T1000 (cell line): ENCODE data around the gene GLTPD2.

Experiments used
- DNase-seq: peaks from one replicate; lab custom pipeline; 2025; ENCODE audit warnings: mixed read lengths; lab: John Stamatoyannopoulos, UW

Gene GLTPD2

DNA sequence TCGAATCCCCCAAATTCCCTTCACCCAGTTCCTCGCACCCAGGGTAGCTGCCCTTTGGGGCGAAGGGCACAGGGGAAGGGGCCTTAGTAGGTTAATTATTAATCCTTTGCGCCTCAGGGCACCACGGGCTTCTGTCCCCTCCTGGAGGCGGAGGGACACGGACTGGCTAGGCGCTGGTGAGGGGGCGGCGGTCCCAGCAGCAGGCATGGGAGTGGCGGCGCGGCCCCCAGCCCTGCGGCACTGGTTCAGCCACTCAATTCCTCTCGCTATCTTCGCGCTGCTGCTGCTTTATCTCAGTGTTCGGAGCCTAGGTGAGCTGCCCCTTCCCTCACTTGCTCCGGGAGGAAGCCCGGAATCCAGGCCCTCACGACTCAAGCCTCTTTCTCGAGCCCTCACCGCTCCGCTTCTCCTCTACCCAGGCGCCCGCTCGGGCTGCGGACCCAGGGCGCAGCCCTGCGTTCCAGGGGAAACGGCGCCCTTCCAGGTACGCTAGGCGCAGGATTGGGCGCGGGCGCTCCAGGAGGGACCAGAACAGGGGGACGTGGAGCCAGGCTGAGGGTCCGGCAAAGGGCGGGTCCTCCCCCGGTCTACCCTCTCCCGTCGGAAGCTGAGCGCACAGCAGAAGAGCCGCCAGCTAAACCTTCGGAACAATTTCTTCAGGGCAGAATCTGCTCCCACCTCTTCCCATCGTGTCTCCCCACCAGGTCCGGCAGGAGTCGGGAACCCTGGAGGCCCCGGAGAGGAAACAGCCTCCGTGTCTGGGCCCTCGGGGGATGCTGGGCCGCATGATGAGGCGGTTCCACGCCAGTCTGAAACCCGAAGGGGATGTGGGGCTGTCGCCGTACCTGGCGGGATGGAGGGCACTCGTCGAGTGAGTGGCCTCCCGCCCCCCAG is at the start of gene GLTPD2:
TSS of gene GLTPD2 (plus strand) at position 158 of the 894 bp plus-strand sequence. CDS start at position 206, 48 bp downstream.
- no peak for DNase-seq

DNA sequence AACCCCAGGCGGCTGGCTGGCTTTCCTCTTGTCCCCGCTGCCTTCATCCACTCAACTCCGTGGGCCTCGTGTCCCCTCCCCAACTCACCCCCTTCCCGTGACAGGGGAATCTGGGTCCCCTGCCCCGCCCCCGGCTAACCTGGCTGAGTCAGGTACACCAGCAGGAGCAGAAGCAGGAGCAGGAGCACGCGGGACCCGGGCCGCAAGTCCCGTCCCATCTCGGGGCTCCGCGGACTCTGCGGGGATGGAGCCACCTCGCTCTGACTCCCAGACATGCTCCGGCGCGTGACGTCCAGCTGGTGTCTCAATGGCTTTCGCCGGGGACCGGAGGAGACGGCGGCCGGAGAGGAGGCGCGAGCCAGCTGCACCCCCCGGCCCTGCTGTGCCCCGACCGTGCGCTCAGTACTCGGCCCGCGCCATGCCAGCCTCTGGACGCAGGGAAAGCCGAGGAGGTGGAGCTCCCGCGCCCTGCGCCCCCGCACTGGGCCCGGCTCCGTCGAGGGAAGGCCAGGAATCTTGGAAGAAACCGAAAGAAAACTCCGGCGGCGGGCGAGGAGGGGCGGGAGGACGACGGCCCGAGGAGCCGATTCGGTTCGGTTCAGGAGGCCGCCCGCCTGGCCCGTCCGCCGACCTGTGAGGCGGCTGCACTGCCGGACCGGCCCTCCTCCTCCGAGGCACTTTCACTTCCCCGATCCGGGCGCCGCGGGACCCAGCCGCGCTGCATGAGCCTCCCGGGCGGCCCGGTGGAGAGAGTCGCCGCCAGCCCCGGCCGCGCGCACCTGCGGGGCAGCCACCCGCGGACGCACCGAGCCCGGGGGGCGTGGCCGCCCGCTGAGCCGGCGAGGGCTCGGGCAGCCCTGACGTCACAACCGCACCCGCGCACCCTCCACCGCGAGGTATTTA is 49.4 kb upstream of the GLTPD2 start, which contains the start of the genes CXCL16 and ZMYND15:
TSS of gene CXCL16 (minus strand) at position 807 of the 903 bp plus-strand sequence. CDS start at position 218, 589 bp downstream.
TSS of gene ZMYND15 (plus strand) at position 712 of the 903 bp plus-strand sequence. CDS start 716 bp downstream, outside the sequence.
- no peak for DNase-seq

DNA sequence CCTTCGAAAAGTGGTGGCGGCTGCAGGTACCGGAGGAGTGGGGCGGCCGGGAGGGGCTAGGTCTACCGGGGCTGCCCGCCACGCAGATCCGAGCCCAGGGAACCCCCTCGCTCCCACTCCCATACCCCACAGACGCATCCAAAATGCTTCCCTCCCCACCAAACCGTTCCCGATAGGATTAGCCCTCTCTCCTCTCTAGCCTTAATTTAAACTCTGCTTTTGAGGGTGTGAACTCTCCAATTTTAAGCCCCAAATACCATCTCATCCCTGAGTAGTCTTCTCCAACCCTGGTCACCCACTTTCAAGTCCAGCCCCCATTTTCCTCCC is 48.8 kb upstream of the GLTPD2 start:
- DNase-seq = no peak

DNA sequence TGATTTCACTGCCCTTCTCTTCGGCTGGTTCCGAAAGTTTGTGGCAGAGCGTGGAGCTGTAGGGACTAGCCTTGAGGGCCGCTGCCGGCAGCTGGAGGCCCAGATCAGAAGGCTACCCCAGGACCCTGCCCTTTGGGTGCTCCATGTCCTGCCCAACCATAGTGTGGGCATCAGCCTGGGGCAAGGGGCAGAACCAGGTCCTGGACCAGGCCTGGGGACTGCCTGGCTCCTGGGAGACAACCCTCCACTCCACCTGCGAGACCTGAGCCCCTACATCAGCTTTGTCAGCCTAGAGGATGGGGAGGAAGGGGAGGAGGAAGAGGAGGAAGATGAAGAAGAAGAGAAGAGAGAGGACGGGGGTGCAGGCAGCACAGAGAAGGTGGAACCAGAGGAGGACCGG is 48.2 kb upstream of the GLTPD2 start:
- no peak for DNase-seq

DNA sequence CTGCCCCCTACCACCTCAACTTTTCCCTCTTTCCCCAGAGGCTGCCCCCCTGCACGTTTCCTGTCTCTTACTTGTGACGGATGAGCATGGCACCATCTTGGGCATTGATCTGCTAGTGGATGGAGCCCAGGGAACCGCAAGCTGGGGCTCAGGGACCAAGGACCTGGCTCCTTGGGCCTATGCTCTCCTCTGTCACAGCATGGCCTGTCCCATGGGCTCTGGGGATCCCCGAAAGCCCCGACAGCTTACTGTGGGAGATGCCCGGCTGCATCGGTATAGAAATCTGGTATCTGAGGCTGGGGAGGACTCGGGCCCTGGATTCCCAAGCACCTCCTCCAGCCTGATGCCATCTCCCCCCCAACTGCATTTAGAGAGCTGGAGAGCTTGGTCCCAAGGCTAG is 47.2 kb upstream of the GLTPD2 start:
- no peak for DNase-seq

DNA sequence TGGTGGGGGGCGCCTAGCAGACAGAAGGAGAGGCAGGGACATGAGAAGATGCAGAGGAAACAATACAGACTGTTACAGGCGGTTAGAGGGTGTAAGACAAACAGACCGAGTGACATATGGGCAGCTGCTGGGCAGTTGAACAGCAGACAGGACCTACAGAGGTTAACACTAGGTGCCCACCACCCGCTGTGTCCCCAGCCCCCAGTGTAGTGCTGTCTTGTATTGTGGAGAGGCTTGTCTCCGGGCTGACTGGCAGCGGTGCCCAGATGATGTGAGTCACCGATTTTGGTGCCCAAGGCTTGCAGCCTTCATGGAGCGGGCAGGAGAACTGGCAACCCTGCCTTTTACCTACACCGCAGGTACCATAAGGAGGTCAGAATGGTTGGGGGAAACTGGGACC is 46.6 kb upstream of the GLTPD2 start:
- DNase-seq = no peak

DNA sequence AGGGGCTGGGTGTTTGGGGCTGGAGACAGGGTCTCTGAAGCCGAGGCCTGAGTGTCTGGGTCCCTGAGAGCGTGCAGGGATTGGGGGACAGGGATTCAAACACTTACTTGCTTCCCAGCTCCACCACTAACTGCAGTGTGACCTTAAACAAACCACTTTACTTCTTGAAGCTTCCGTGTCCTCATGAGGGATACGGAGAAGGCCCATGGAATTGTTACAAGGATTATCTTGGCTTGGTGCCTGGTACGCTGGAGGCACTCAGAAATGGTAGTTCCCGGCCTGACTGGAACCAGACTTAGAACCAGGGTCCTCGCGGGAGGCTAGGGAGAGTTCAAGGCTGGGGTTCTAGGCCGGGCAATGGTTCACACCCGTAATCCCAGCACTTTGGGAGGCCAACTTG is 46.1 kb upstream of the GLTPD2 start:
- no peak for DNase-seq

DNA sequence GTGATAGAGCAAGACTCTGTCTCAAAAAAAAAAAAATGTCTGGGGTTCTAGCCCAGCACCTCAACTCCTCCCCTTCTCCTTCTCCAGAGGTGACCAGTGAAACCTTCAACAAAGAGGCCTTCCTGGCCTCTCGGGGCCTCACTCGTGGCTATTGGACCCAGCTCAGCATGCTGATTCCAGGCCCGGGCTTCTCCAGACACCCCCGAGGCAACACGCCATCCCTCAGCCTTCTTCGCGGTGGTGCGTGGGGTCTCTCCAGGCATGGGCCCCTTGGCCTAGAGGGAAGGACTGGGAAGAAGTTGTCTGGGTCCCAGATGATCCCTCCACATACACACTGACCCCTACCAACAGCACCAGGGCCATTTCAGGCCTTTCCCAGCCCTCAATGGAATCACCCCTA is 45.5 kb upstream of the GLTPD2 start:
- no peak for DNase-seq

DNA sequence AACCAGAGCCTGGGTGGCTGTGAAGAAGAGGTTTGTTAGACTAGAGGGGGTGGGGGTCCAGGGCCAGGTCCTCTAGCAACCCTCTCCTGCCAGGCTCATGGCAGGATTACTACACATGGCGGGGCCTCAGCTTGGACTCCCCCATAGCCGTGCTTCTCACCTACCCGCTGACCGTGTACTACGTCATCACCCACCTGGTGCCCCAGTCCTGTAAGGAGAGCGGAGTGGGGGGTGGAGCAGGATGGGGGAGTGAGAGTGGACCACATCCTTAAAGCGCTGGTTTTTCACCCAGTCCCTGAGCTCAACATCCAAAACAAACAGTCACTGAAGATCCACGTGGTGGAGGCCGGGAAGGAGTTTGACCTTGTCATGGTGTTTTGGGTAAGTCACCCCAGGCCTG is 44.9 kb upstream of the GLTPD2 start:
- DNase-seq = no peak

DNA sequence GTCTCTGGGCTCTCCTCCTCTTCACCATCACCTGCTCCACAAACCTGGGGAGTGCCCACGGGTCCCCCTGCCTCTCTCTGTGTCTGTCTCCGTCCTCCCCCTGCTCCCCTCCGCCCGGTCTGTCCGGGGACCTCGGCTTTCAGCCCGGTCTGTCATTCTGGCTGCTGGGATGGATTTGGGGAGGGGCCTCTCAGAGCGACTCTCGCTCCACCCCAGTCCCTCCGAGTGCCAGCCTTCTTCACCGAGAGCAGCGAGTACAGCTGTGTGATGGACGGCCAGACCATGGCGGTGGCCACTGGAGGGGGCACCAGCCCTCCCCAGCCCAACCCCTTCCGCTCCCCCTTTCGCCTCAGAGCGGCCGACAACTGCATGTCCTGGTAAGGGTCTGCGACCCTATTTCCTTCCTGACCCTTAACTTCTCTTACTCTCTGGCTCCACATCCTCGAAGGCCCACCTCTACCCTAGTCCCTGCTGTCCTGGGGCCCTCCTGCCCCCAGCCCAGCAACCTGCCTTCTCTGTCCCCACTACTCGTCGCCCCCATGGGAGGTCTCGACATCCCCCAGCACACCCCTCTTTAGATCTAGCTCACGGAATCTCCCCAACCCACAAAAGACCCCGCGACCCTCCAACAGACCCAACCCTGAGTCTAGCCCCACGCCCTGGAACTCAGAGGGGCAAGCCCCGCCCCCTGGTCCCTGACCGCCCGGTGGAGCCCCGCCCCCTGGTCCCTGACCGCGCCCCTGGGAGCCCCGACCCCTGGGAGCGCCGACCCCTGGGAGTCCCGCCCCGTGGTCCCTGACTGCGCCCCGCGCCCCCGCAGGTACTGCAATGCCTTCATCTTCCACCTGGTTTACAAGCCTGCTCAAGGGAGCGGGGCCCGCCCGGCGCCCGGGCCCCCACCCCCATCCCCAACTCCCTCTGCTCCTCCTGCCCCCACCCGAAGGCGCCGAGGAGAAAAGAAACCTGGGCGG is 43.5 kb upstream of the GLTPD2 start:
- DNase-seq = no peak

DNA sequence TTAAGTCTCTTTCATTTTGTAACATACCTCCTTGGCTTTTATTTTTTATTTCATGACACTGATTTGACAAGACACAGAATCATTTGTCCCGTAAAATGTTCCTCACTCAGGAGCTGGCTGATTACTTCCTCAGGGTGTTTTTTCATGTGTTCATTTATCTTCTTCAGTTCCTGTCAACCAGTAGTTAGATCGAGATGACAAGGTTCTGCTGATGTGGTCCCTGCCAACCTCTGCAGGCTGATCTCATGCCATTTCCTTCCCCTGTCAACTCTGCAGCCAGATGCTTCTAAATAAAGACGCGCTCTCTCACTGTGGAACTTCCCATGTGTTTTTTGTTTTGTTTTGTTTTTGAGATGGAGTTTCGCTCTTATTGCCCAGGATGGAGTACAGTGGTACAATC is 40.9 kb upstream of the GLTPD2 start:
- no peak for DNase-seq

DNA sequence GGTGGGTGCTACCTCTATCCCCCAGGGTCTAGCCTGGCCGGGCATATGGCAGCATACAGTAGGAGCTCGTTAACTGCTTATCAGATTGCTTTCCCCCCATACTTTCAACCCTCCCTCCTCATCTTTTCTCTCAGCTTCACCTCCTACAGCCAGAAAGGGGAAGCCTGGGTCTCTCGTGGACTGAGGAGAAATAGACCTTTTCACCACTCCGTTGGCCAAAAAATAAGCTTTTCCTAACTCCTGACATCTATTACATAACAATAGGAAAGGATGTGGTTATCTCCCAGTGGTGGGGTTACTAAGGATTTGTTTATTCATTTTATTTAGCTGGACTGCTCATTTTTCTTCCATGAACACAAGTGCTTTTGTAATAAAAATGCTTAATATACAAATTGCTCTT is 40.1 kb upstream of the GLTPD2 start:
- no peak for DNase-seq

DNA sequence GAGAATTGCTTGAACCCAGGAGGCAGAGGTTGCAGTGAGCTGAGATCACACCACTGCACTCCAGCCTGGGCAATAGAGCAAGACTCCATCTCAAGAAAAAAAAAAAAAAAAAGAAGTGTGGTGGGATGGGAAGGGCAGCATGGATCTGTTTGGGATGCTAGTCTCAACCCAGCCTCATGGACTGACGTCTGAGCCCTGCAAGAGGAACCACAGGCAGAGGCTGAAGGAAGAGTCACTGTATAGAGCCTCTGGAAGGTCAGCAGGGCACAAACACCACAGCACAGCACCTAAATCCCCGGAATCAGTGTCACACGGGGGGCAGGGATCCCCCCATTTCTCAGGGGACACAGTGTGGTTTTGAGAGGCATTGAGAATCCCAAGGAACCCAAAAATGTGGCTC is 38.2 kb upstream of the GLTPD2 start:
- no peak for DNase-seq

DNA sequence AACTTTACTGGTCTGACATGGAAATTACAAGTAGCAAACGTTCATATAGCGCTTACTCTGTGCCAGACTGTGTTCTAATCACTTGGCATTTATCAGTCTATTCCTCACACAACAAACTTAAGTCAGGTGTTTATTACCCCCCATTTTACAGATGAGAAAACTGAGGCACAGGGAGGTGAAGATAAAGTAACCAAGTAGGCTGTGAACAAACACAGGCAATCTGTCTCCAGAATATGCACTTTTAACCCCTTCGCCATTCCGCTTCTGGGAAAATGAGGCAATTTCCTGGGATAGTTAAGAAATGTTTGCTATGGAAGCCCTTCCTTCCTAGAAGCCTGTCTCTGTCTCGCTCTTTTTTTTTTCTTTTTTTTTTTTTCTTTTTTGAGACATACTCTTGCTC is 36.8 kb upstream of the GLTPD2 start:
- DNase-seq = no peak

DNA sequence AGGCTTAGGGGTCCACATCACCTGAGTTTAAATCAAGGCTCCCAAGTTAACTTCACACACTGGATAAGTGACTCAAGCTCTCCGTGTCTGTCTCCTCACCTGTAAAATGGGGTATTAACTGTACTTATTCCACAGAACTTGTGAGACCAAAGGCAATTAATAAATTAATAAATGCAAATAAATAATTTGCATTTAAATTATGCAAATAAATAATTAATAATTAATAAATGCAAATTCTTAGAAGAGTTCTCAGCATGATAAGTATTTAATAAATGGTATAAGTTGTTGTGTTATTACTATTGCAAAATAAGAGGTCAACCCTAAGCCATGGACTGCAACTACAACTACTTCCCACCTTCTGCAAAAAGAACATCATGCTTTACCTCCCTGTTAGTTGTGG is 35.4 kb upstream of the GLTPD2 start:
- DNase-seq = no peak

DNA sequence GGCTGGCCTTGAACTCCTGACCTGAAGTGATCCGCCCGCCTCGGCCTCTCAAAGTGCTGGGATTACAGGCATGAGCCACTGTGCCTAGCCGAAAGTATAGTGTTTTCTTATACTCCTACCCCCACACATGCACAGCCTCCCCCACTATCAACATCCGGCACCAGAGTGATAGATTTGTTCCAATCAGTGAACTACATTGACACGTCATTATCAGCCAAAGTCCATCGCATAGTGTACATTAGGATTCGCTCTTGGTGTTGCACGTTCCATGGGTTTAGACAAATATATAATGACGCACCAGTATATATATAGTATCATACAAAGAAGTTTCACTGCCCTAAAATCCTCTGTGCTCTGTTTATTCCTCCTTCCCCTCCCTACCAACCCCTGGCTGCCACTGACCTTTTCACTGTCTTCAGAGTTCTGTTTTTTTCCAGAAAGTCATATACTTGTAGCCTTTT is 29.0 kb upstream of the GLTPD2 start:
- DNase-seq = no peak

DNA sequence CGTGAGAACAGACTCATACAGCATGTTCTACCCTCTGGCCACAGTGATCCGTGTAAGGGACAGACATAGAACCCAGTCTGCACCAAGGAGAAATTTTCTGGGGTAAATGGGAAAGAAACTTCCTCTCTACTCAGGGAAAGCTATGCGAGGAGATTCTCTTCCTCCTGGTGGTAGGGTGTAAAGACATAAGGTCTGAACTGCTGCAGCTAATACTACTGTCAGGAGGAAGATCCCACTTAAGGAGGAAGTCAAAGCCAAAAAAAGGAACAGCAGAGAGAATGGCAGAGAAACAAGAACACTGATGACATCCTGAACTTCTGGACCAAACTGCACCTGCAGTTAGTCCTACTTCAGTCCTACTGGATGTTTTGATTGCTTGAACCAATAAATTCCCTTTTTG is 24.2 kb upstream of the GLTPD2 start:
- no peak for DNase-seq

DNA sequence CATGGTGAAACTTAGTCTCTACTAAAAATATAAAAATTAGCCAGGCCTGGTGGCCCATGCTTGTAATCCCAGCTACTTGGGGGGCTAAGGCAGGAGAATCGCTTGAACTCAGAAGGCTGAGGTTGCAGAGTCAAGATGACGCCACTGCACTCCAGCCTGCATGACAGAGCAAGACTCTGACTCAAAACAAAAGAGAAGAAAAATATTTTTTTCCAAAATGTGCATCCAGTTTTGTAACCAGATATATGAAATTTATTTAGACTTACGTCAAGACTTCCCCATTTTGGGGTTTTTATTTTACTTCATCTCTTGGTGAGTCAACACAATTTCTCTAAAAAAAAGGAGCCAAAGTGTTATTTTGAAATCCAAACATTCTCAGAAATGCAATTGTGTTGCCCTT is 22.6 kb upstream of the GLTPD2 start:
- DNase-seq = no peak

DNA sequence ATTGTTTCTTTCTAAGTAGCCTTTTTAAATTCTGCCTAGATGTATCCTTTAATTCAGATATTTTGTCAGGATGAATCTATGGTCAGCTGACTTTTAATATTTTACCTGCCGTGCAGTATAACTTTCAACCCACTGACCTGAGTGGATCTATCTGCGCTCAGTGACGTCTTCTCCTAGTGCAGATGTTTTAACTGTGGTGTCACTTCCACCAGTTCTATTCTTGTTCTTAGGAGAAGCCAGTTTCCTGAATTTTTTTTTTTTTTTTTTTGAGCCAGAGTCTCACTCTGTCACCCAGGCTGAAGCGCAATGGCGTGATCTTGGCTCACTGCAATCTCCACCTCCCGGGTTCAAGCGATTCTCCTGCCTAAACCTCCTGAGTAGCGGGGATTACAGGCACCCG is 22.0 kb upstream of the GLTPD2 start:
- DNase-seq = no peak

DNA sequence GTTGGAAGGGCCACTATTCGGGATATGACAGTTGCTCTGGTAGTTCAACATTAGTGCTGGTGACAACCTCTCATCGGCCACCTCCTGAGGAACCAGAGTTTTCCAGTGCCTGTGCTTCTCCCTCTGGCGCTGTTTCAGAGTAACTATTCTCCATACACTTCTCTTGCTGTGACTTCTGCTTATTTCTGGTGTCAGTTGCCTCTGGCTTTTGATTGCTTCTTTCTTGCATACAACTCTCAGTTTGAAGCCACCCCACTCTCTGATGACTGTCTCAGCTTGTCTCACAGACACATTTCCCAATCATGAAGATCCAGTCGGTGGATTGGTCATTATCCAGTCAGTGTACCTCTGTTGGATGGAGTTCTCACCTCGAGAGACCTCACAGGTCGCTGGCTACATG is 20.5 kb upstream of the GLTPD2 start:
- DNase-seq = no peak

DNA sequence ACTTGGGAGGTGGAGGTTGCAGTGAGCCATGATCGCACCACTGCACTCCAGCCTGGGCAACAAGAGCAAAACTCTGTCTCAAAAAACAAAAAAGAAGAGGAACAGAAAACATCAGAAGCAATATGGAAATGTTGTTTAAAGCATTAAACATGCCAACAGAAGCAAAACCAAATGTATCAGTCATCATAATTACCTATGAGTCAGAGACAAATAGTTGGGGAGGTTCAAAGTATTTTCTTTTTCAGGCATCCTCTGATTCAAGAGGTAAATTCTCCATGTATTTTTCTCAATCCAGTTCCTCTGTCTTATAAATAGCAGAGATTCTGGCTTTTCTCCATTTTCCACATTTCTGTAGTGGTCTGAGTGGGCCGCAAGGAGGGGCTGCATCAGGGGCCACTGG is 19.1 kb upstream of the GLTPD2 start:
- no peak for DNase-seq
